C1 segment of cervical spinal cord (tissue), 14 donors: ENCODE data around the gene ARL16.

Experiments
- DNase-seq, 14 donors: peaks; one replicate each; lab custom pipeline; 2025; lab: John Stamatoyannopoulos, UW

The ARL16 gene

DNA sequence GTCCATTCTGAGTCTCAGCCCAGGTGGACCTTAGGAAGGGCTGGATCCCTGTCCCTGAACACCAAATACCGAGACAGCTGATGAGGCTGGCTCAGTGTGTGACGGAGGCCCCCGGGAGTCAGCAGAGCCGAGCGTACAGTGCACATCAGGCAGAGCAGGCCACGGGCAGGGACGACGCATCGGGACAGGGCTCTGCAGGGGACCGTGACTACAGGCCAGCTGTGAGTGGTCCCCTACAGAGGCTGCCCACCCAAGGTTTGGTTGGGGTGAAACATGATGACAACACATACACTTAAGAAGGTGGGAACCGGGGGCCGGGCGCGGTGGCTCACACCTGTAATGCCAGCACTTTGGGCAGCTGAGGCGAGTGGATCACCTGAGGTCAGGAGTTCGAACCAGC lies 10.6 kb downstream of the ARL16 start:
- no peak for DNase-seq

DNA sequence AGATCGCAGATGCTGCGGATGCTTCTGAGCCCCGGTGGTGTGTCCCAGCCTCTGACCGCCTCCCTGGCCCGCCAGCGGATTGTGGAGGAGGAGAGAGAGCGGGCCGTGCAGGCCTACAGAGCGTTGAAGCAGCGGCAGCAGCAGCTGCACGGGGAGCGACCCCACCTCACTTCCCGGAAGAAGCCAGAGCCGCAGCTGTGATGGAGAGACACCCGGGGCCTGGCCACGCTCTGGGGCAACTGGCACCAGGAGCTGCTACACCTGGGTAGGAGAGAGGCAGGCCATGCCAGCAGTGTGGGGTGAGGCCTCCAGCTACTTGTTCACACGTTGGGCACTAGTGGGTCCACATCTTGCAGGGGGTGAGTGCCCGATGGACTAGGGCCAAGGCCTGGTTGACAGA lies 11.1 kb downstream of the ARL16 start:
- DNase-seq: no peak

- no peak for DNase-seq
Measured at GRCh38 chr17:81667754-81668153, 15.8 kb downstream of the ARL16 start.

- DNase-seq: peak; percentile 45 to 97 (median 90)
Measured at GRCh38 chr17:81666342-81667191, 17.0 kb downstream of the ARL16 start, which contains the start of the genes CCDC137 and OXLD1. CCDC137 (plus strand) TSS chr17:81666737; CDS start chr17:81666767, 30 bp downstream. OXLD1 (minus strand) TSS chr17:81666605; CDS start chr17:81666577, 28 bp downstream.

GRCh38 chr17:81666092-81666341 lies 17.6 kb downstream of the ARL16 start:
- DNase-seq: no peak

GRCh38 chr17:81665205-81666091 lies 18.1 kb downstream of the ARL16 start:
- peak in 1 of 14 donors; percentile 33 for DNase-seq

DNA sequence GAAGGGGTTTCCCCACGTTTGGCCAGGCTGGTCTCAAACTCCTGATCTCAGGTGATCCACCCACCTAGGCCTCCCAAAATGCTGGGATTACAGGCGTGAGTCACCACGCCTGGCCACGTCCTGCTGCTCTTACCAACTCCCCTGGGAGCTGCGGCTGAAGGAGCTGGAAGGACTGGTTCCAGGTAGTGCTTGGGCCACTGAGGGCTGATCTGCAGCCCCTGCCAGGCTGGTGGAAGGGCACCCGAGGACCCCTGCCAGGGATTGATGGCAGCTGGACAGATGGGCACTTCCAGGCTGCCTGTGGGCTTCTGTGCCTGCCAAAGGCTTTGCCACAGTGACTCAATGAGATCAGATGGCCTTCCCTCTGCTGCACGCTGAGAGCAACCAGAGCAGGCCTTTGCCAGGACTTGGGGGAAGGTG lies 19.5 kb downstream of the ARL16 start:
- peak in 1 of 14 donors; percentile 11 for DNase-seq

GRCh38 chr17:81662002-81662401 lies 21.6 kb downstream of the ARL16 start:
- no peak for DNase-seq

DNA sequence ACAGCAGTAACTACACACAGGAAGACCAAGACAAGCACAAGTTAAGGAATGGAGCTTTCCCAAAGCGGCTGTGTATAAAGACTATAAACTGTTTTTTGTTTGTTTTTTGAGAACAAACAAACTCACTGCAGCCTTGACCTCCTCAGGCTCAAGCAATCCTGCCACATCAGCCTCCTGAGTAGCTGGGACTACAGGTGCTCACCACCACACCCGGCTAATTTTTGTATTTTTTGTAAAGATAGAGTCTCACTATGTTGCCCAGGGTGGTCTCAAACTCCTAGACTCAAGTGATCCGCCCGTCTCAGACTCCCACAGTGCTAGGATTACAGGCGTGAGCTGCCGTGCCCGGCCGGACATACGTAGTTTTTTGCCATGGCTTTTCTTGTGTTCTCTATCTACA lies 23.2 kb downstream of the ARL16 start:
- no peak for DNase-seq

DNA sequence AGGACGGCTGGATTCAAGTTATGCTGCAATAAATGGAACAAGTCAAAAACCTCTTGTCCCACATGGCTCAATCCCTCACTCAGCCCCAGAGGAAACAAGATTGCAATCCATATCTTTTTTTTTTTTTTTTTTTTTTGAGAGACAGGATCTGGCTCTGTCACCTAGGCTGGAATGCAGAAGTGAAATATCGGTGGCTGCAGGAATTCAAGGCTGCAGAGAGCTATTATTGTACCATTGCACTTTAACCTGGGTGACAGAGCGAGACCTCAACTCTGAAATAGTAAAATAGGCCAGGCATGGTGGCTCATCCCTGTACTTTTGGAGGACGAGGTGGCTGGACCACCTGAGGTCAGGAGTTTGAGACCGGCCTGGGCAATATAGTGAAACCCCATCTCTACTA lies 24.6 kb downstream of the ARL16 start:
- no peak for DNase-seq

DNA sequence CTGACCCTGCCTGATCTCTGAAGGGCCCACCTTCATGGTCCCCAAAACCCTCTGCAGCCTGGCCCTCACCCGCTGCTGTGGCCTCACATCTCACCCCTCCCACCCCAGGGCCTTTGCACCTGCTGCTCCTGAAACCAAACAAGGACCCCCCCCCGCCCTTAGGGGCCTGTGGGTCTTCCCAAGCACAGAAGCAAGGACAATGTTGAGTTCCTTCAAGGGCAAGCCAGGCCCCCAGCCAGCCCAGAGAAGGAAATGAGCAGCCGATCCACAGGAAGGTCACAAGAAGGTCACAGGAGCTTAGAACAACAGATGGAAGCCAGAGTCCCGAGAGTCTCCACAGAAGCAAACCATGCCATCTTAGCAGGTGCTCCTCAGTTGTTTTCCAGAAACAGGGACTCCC lies 26.8 kb downstream of the ARL16 start:
- DNase-seq: no peak

DNA sequence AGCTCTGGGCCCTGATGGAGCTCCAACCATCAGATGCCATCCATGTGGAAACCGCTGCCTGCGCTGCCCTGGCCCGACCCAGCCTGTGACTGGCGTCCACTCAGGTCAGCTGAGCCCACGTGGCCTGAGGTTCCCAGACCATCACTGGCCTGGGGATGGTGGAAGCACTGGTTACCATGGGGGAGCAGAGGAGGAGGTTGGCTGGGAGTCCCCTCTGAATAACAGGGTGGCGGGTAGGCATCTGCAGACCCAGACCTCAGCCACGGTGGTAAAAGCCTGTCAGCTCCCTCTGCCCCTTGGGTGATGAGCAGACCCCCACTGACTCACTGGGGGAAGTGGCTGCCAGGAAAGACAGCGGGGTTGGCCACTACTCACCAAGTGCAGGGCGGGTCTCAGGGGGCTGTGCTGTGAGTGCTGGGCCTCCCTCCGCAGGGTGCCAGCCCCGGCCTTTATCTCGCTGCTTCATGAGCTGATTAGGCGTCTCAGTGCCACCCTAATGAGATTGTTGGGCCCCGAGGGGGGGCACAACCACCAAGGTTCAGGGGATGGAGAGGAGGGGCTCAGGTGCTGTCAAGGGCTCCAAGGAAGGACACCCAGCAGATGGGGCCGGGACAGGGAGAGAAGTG lies 27.4 kb downstream of the ARL16 start, which contains the start of gene PDE6G:
Gene PDE6G (minus strand): TSS at position 425 of the 626 bp plus-strand sequence. CDS start 3,237 bp downstream, outside the sequence.
- DNase-seq: no peak

DNA sequence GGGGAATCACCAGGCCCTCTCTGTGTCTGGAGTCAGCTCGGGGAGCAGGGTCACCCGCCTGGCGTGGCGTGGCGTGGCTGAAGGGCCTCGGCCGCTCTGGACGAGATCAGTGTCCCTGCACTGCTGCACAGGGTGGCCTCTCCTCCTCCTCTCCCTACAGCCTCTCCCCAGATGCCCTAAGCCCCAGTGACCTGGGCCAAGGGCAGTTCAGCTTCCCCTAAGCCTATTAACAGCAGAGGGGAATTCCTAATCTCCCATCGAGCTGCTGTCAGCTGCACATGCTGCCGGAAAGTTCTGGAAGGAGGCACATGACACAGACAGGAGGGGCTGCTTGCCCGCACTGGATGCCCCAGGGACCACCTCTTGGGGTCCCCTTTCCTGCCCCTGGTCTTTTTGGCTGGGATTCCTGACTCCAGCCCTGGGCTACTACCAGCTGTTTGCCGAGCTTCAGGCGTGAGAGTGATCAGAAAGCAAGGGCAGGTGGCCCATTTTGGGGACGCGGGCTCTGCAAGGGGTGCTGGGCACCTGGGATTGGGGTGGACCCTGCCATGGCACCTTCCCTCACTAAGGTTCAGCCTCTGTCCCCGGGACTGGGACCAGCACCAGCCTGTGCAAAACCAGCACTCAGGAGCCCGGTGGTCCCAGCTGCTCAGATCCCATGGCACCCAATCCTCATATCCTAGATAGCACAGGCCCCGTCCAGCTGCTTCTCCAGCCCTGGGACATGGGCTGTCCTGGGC lies 28.0 kb downstream of the ARL16 start:
- no peak for DNase-seq

- no peak for DNase-seq
Measured at GRCh38 chr17:81652906-81653771, 30.5 kb downstream of the ARL16 start.

GRCh38 chr17:81651692-81652091 lies 31.9 kb downstream of the ARL16 start:
- DNase-seq: no peak

GRCh38 chr17:81650951-81651350 lies 32.6 kb downstream of the ARL16 start:
- no peak for DNase-seq

GRCh38 chr17:81648707-81649085 lies 34.9 kb downstream of the ARL16 start:
- DNase-seq: no peak

- no peak for DNase-seq
Measured at GRCh38 chr17:81648013-81648706, 35.4 kb downstream of the ARL16 start.

- DNase-seq: peak in 1 of 14 donors; percentile 38
Measured at GRCh38 chr17:81647640-81648012, 36.0 kb downstream of the ARL16 start.
